GM12891 (cell line): ENCODE data around the gene FEN1.

ENCODE experiments used
- PAX5 ChIP-seq: IDR thresholded peaks from 2 replicates; pipeline ENCODE4 v1.6.1; 2011; ENCODE audit warnings: low read length, moderate library complexity, mild to moderate bottlenecking; ENCODE audit not compliant: insufficient read depth, severe bottlenecking
- POLR2A ChIP-seq: IDR thresholded peaks from 2 replicates; pipeline ENCODE4 v1.6.1; 2011; ENCODE audit warnings: low read depth, low read length, control low read depth
- POLR2AphosphoS5 ChIP-seq: IDR thresholded peaks from 2 replicates; pipeline ENCODE4 v1.6.1; 2011; ENCODE audit warnings: low read depth, low read length, control low read depth
- POU2F2 ChIP-seq: IDR thresholded peaks from 2 replicates; pipeline ENCODE4 v1.6.1; 2011; ENCODE audit warnings: low read depth, mild to moderate bottlenecking, control low read depth, low read length, moderate library complexity
- SPI1 ChIP-seq: IDR thresholded peaks from 2 replicates; pipeline ENCODE4 v1.6.1; 2011; ENCODE audit warnings: low read depth, low read length, control low read depth
- TAF1 ChIP-seq: IDR thresholded peaks from 2 replicates; pipeline ENCODE4 v1.6.1; 2011; ENCODE audit warnings: low read depth, low read length, control low read depth

- TF ChIP-seq POLR2A, result no peak
- no peak for TF ChIP-seq POLR2AphosphoS5
- TF ChIP-seq TAF1, result no peak
- TF ChIP-seq SPI1, result no peak
- no peak for TF ChIP-seq PAX5
- TF ChIP-seq POU2F2, result no peak
Observed at GRCh38 chr11:61744181-61744580, 48.5 kb upstream of the FEN1 start.
